Hypothalamus (tissue), 51 donors: ENCODE measurements around the gene GRB10.
A peak's percentile ranks its signal among the peaks of the same experiment; 100 is the strongest.

Experiments used
- DNase-seq, 51 donors: peaks; one replicate each; lab custom pipeline; 2025; lab: John Stamatoyannopoulos, UW

Gene GRB10

DNA sequence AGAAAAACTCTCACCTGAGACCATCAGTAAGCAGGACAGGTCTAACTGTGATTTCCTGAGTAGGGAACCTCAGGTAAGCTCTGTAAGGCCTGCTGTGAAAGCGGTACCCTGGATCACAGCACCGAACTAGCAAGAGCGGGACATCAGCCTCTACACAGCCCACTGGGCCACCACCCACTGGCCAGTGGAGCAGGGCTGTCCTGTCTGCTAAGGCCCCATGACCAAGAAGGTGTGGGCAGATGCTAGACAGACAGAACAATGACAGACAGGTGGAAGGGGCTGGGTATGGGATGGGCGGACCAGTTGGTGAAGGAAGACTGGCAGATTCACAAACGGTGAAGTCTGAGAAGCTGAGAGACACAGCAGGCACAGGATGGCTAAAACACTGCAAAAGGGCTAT, 138.1 kb downstream of the GRB10 start:
- no peak for DNase-seq

GRCh38 chr7:50644114-50644513, 138.6 kb downstream of the GRB10 start:
- no peak for DNase-seq

- DNase-seq, result peak in 43 of 51 donors; percentile 21 to 95 (median 79)
Observed at GRCh38 chr7:50641442-50642405, 141.0 kb downstream of the GRB10 start.

- DNase-seq, result peak in 6 of 51 donors; percentile 24 to 53 (median 36)
Observed at GRCh38 chr7:50640779-50641178, 141.9 kb downstream of the GRB10 start.

GRCh38 chr7:50640256-50640655, 142.4 kb downstream of the GRB10 start:
- DNase-seq, result no peak

DNA sequence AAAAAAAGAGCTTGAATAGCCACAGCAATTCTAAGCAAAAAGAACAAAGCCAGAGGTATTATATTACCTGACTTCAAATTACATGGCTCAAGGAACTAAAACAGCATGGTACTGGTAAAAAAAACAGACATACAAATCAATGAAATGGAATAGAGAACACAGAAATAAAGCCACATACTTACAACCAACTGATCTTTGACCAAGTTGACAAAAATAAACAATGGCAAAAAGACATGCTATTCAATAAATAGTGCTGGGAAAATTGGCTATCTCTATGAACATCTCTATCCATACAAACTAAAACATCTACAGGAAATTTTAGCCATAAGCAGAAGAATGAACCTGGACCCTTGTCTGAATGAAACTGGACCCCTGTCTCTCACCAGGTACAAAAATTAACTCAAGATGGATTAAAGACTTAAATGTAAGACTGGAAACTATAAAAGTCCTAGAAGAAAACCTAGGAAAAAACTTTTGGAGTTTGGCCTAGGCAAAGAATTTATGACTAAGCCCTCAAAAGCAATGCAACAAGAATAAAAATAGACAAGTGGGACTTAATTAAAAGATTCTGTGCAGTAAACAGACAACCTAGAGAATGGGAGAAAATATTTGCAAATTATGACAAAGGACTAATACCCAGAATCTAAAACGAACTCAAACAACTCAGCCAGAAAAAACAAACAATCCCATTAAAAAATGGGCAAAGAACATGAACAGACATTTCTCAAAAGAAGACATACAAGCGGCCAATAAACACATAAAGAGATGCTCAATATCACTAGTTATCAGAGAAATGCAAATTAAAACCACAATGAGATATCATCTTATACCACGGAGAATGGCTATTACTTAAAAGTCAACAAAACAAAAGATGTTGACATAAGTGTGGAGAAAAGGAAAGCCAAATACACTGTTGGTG, 144.7 kb downstream of the GRB10 start:
- no peak for DNase-seq

- no peak for DNase-seq
Observed at GRCh38 chr7:50634378-50634777, 148.3 kb downstream of the GRB10 start.

GRCh38 chr7:50633414-50633710, 149.3 kb downstream of the GRB10 start:
- no peak for DNase-seq

DNA sequence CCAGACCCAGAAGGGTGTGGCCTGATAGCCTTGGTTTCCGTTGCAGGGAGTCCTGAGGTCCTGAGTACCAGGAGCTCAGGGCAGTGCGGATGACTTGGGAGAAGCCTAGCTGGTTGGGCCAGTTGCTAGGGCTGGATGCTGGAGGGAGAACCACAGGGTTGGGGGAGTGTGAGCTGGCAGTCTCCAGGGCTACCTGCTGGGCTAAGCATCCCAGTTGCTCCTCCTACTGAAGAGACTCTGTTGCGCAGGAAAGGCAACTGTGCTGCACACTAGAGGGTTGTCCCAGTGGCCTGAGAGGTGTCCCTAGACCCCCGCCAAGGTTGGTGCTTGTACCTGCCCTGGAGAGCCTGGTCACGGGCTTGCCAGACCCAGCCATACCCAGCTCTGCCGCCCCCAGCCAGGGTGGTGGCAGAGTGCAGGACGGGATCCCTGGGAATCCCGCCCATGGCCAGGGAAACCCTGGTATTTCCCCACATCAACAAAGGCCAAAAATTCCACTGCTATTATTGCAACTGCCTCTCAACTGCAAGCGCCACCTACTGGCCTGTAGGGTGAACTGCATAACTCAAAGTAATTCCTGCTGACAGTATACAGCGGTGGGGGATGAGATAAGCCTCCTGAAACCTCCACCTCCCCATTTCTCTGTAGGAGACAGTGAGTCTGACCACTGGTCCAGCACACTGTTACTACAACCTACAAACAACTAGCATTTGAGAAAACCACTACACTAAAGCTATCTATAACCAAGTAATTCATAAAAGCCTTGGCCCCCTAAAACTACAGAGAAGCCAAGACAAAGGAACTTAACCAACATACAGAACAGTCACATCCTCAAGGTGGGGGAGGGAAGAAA, 149.9 kb downstream of the GRB10 start:
- DNase-seq, result peak in 2 of 51 donors; percentile 16 to 28

GRCh38 chr7:50631639-50632038, 151.1 kb downstream of the GRB10 start:
- DNase-seq, result no peak

GRCh38 chr7:50631100-50631499, 151.6 kb downstream of the GRB10 start:
- no peak for DNase-seq

DNA sequence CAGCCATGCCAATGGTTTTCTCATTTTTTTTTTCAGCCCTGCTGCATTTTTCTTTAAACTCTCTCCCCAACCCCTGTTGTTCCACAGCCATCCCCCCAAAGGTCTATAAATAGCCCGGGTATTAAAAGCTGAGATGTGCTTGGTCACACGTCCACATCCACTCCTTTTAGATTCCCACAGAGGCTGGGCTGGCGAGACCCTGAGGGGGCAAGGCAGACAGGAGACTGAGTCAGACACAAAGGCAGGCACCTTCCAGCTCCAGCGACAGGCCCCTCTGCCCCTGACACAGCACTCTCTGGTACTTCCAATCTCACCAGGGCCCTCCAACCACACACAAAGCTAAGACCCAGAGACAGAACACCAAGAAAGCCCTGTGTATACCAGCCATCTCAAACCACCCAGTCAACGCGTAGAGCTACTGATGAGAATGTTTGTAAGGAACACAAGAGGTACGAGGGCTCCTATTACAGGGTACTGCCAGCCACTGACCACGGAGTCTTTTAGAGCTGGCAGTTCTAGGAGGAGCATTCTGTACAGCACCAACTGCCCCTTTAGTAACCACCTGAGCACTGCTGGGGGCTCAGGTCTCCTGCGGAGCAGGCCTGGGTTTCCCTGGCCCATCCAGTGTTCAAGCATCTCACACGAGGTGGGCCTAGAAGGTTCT, 153.3 kb downstream of the GRB10 start:
- no peak for DNase-seq

DNA sequence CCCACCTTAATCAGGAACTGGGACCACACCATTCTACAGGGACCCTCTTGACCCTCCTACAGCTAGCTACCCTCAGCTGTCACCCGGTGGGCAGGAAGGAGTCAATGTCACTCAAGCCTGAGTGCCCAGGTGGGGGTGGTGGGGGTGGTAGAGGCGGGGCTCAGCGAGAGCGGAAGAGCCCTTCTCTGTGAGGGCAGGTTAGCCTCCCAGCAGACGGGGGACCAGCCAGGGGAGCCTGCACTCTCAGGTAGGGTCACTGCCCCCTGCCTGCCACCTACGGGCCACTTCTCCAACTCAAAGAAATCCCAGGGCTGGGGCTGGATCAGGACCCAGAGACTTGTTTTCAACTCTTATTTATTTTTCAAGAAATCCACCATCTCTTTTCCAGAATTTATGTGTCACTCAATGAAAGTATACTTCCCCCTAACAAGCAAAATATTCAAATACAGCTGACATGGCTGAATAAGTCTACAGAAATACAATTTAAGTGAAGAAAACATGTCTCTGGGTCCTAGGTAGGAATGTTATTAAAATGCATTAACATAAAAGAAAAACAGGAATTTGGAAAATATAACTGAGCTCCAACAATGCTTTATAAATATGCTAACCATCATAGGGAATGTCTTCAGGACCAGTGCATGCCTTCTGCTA, 154.1 kb downstream of the GRB10 start:
- DNase-seq, result no peak

DNA sequence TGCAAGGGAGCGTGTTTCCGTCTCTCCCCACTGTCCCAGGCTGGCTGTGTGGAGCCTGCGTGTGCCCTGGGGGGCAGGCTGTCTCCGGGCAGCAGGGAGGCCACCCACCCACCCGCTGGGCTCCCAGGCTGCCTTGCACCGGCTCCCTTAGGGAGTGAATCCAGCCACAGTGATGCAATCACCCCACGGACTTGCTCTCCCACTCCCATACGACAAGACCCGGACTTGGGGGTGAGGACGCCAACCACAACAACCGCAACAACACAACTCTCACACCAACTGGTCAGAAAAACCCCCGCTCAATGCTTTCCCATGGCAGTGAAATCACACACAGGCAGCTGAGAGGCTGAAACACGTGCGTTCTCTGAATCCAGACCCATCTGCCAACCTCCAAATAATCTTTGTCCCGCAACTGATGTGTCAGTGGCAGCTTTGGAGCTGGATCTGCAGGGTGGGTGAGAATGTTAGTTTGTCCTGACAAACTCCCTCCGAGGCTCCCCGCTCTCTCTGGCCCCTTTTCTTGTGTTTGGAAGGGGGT, 154.8 kb downstream of the GRB10 start:
- DNase-seq, result no peak

DNA sequence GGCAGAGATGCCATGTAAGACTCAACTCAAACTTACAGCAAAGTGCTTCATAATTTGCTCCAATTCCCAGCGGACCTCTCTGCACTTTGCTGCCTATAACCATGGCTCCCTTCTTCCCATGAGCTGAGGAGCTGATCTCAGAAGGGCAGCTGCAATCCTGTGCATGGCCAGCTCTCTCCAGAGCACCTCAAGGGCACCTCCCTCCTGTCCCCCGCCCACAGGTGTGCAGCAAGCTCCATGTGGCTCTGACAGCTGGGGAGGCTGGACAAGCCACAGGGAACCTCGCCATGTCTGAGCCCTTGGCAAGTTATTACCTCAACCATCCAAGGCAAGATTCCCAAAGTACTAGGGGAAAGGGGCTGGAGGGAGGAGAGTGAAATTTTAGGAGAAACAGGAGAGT, 156.4 kb downstream of the GRB10 start:
- no peak for DNase-seq

DNA sequence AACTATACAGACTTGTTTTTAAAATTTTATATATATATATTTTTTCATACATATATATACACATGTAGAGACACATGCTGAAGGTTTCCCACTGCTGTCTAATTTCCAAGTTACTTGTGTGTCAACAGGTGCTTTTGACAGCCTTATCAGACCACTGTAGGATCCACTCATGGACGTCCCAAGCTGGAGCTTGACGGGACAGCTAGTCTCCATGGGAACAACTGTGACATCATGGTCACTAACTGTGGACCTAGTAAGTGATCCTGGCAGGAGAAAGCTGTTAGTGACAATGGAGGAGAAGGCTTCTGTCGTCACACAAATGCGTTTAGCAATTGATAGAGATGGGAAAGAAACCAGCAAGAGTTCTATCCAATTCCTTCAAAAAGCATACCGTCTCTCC, 157.3 kb downstream of the GRB10 start:
- no peak for DNase-seq

DNA sequence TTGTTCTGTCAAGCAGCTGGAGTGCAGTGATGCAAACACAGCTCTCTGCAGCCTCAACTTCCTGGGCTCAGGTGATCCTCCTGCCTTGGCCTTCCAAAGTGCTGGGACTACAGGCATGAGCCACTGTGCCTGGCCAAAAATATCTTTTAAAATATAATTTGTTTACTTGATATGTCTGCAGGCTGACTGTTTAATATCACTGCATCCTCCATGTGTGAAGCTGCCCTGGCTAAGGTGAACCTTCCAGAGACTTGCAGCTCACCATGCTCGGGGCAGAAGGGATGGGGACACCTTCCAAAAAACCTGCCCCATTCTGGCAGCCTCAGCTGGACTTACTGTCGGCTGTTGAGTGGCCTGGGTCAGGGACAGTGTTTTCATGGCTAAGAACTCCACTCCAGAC, 159.9 kb downstream of the GRB10 start:
- DNase-seq, result no peak

- no peak for DNase-seq
Observed at GRCh38 chr7:50621973-50622490, 160.7 kb downstream of the GRB10 start.

DNA sequence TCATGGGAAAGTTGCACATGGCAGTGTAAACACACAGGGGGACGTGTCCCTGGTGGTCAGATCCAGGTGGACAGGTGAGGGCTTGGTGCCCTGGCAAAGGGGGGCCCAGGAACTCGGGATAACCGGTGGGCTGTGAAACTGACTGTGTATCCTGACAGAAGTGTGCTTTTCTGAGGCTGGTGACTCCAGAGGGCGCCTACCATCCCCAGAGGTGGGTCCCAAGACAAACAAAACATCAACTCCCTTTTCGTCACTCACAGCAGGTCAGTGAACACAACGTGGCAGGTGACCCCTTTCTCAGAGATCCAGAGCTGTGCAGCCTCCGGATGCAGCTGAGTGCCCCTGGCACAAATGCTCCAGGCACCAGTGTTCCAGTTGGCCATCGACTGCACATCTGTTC, 161.5 kb downstream of the GRB10 start:
- no peak for DNase-seq
